HUES64 (cell line): ENCODE measurements around the gene ADARB1.

Experiments used
- H3K27ac ChIP-seq: 2 replicates; pipeline ENCODE4 v1.7.0; 2013; ENCODE audit warnings: low read depth, low read length, inconsistent platforms
- H3K27me3 ChIP-seq: 2 replicates; pipeline ENCODE4 v1.6.1; 2013; ENCODE audit warnings: mild to moderate bottlenecking, low read length; ENCODE audit not compliant: insufficient read depth
- H3K36me3 ChIP-seq: 2 replicates; pipeline ENCODE4 v1.6.1; 2013; ENCODE audit warnings: mild to moderate bottlenecking, low read length; ENCODE audit not compliant: insufficient read depth
- H3K4me1 ChIP-seq: 2 replicates; pipeline ENCODE4 v1.6.1; 2013; ENCODE audit warnings: mild to moderate bottlenecking, low read length, moderate library complexity; ENCODE audit not compliant: insufficient read depth
- H3K4me3 ChIP-seq: 2 replicates; pipeline ENCODE4 v1.5.1; 2013; ENCODE audit warnings: mild to moderate bottlenecking, low read length, moderate library complexity
- H3K9ac ChIP-seq: 2 replicates; pipeline ENCODE4 v1.6.1; 2013; ENCODE audit warnings: mild to moderate bottlenecking, low read depth, low read length
- H3K9me3 ChIP-seq: 2 replicates; pipeline ENCODE4 v1.6.1; 2013; ENCODE audit warnings: low read depth, low read length; ENCODE audit not compliant: insufficient read depth
- WGBS: fragments of 150-250, 120-280 bp; methylation state at CpG from one replicate; pipeline ENCODE4 v1.1.7; 2013; ENCODE audit warnings: missing lambda C conversion rate; 5-methylcytosine and 5-hydroxymethylcytosine counted together

Gene ADARB1

GRCh38 chr21:45228171-45228641 lies 153.8 kb downstream of the ADARB1 start:
- no peak overlapping the region for H3K9ac ChIP-seq
- no peak overlapping the region for H3K27ac ChIP-seq
- no peak overlapping the region for H3K4me3 ChIP-seq
- H3K9me3 ChIP-seq = no peaks in the 10 kb centered on the region
- WGBS = 65% methylated on average over 6 of the region's 6 CpGs
- no peaks in the 10 kb centered on the region; the same call in 1 of the 2 replicates for H3K4me1 ChIP-seq
- H3K27me3 ChIP-seq = no peaks in the 10 kb centered on the region
- no peaks in the 10 kb centered on the region for H3K36me3 ChIP-seq

GRCh38 chr21:45228656-45229240 lies 154.4 kb downstream of the ADARB1 start:
- H3K4me1 ChIP-seq = no peaks in the 10 kb centered on the region; the same call in 1 of the 2 replicates
- H3K27me3 ChIP-seq = no peaks in the 10 kb centered on the region
- 98% methylated on average over 3 of the region's 3 CpGs for WGBS
- H3K36me3 ChIP-seq = no peaks in the 10 kb centered on the region
- H3K27ac ChIP-seq = no peak overlapping the region
- no peaks in the 10 kb centered on the region for H3K9me3 ChIP-seq
- H3K4me3 ChIP-seq = no peak overlapping the region
- no peak overlapping the region for H3K9ac ChIP-seq

GRCh38 chr21:45231705-45232104 lies 157.3 kb downstream of the ADARB1 start:
- no peak overlapping the region for H3K4me3 ChIP-seq
- no peaks in the 10 kb centered on the region; the same call in 1 of the 2 replicates for H3K4me1 ChIP-seq
- no peak overlapping the region for H3K27ac ChIP-seq
- H3K36me3 ChIP-seq = no peaks in the 10 kb centered on the region
- H3K27me3 ChIP-seq = no peaks in the 10 kb centered on the region
- no peak overlapping the region for H3K9ac ChIP-seq
- no peaks in the 10 kb centered on the region for H3K9me3 ChIP-seq
- 90% methylated on average over 3 of the region's 3 CpGs for WGBS

- Histone ChIP-seq H3K9ac (no peak overlapping the region), H3K27me3 (no peaks in the 10 kb centered on the region), H3K4me3 (no peak overlapping the region), H3K36me3 (no peaks in the 10 kb centered on the region), H3K4me1 (no peaks in the 10 kb centered on the region), H3K9me3 (peaks cover 4% of the 10 kb centered on the region; the same call in 1 of the 2 replicates), H3K27ac (no peak overlapping the region)
- 95% methylated on average over 28 of the region's 28 CpGs for WGBS
Observed at GRCh38 chr21:45234127-45234526, 159.7 kb downstream of the ADARB1 start.

DNA sequence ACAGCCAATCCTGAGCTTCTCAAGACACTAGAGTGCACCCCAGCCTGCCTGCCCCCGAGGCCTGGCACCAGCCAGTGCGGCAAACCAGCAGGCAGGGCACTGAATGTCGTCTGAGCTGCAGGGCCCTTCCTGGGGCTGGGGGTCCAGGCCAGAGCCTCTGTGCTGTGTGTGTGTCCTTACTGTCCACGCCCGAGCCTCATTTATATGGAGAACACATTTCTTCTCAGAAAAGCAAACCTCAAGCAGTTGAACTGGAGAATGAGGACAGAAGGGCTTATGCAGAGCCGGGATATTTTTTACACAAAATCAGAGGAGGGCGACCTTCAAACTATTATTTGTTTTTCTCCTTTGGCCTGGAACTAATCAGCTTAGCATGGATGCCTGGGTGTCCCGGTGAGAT lies 160.6 kb downstream of the ADARB1 start:
- H3K9ac ChIP-seq = no peak overlapping the region
- no peaks in the 10 kb centered on the region for H3K27me3 ChIP-seq
- H3K9me3 ChIP-seq = peaks cover 4% of the 10 kb centered on the region; the same call in 1 of the 2 replicates
- WGBS = 91% methylated on average over 8 of the region's 8 CpGs
- H3K4me3 ChIP-seq = no peak overlapping the region
- no peaks in the 10 kb centered on the region for H3K36me3 ChIP-seq
- H3K4me1 ChIP-seq = no peaks in the 10 kb centered on the region
- no peak overlapping the region for H3K27ac ChIP-seq

DNA sequence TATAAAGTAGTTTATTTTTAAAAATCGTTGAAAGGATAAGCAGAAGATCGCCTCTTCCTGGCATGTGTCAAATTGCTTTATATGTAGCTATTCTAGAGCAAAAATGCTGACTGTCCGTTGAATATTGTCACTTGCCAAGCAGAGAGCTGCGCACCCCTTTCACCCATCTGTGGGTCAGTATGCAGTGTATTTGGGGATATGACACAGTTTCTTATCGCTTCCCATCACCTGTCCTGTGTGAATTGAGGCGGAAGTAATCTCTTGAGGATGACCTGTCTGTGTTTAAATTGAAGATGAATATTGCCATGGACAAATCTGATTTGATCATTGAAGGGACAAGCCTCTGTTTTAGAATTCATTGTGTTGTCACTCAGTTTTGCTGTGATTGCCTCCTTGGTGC lies 161.1 kb downstream of the ADARB1 start:
- no peak overlapping the region for H3K27ac ChIP-seq
- H3K4me1 ChIP-seq = no peaks in the 10 kb centered on the region
- H3K9me3 ChIP-seq = peaks cover 4% of the 10 kb centered on the region; the same call in 1 of the 2 replicates
- H3K27me3 ChIP-seq = no peaks in the 10 kb centered on the region
- no peaks in the 10 kb centered on the region for H3K36me3 ChIP-seq
- H3K4me3 ChIP-seq = no peak overlapping the region
- no peak overlapping the region for H3K9ac ChIP-seq
- WGBS = 87% methylated on average over 6 of the region's 6 CpGs

- Histone ChIP-seq H3K9me3 (peaks cover 4% of the 10 kb centered on the region; the same call in 1 of the 2 replicates), H3K27me3 (no peaks in the 10 kb centered on the region), H3K4me3 (no peak overlapping the region), H3K9ac (no peak overlapping the region), H3K36me3 (no peaks in the 10 kb centered on the region), H3K27ac (no peak overlapping the region), H3K4me1 (no peaks in the 10 kb centered on the region)
- WGBS = 77% methylated on average over 2 of the region's 2 CpGs
Observed at GRCh38 chr21:45236481-45236880, 162.1 kb downstream of the ADARB1 start.

DNA sequence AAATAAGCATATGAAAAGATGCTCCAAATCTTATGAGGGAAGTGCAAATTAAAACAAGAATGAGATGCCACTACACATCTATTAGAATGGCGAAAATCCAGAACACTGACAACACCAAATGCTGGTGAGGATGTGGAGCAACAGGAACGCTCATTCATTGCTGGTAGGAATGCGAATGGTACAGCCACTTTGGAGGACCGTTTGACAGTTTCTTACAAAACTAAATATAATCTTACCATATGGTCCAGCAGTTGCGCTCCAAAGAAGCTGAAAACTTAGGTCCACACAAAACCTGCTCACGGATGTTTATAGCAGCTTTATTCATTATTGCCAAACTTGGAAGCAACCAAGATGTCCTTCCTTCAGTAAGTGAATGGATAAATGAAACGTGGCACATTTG lies 163.0 kb downstream of the ADARB1 start:
- H3K4me1 ChIP-seq = no peaks in the 10 kb centered on the region
- no peak overlapping the region for H3K4me3 ChIP-seq
- H3K36me3 ChIP-seq = no peaks in the 10 kb centered on the region
- H3K9me3 ChIP-seq = peaks cover 8% of the 10 kb centered on the region; the same call in 1 of the 2 replicates
- 94% methylated on average over 7 of the region's 7 CpGs for WGBS
- no peak overlapping the region for H3K9ac ChIP-seq
- H3K27me3 ChIP-seq = no peaks in the 10 kb centered on the region
- no peak overlapping the region for H3K27ac ChIP-seq

DNA sequence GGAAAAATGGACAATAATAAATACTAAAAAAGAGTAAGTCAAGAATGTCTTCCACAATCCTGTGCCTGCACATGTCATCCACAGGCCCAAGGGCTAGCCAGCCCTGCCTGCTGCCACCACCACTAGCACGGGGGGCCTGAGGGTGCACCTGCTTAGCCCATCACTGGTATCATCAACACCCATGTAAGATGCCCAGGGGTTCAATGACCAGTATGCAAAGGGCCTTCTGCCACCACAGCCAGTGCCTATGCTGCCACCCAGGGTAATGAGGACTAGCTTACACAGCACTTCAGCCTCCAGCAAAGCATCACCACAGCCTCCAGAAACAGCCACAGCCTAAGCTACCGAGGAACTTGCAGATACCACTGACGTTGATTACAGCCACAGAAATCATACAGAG lies 167.0 kb downstream of the ADARB1 start:
- Histone ChIP-seq H3K4me3 (no peak overlapping the region), H3K9me3 (peaks cover 20% of the 10 kb centered on the region), H3K27ac (no peak overlapping the region), H3K4me1 (no peaks in the 10 kb centered on the region), H3K36me3 (no peaks in the 10 kb centered on the region), H3K9ac (no peak overlapping the region), H3K27me3 (no peaks in the 10 kb centered on the region)
- 86% methylated on average over 3 of the region's 3 CpGs for WGBS

- Histone ChIP-seq H3K9me3 (peaks cover 16% of the 10 kb centered on the region), H3K4me3 (no peak overlapping the region), H3K9ac (no peak overlapping the region), H3K27ac (no peak overlapping the region), H3K4me1 (peaks cover 4% of the 10 kb centered on the region), H3K27me3 (no peaks in the 10 kb centered on the region), H3K36me3 (no peaks in the 10 kb centered on the region)
- 96% methylated on average over 2 of the region's 3 CpGs for WGBS
Observed at GRCh38 chr21:45243603-45244002, 169.2 kb downstream of the ADARB1 start.

- 78% methylated on average over 8 of the region's 8 CpGs for whole genome bisulfite sequencing
- H3K27me3 ChIP-seq = no peaks in the 10 kb centered on the region
- H3K27ac ChIP-seq = no peak overlapping the region
- no peak overlapping the region for H3K9ac ChIP-seq
- H3K9me3 ChIP-seq = peaks cover 16% of the 10 kb centered on the region
- H3K36me3 ChIP-seq = no peaks in the 10 kb centered on the region
- peaks cover 11% of the 10 kb centered on the region for H3K4me1 ChIP-seq
- H3K4me3 ChIP-seq = no peak overlapping the region
Observed at GRCh38 chr21:45244799-45245340, 170.5 kb downstream of the ADARB1 start.
